ENCODE results near the gene SAGE1.
"Not testable (repeated sequence)": the region's sequence is repeated elsewhere in the genome, so short reads cannot be mapped to it uniquely, and the experiment has no call there.

Gene SAGE1, protein sequence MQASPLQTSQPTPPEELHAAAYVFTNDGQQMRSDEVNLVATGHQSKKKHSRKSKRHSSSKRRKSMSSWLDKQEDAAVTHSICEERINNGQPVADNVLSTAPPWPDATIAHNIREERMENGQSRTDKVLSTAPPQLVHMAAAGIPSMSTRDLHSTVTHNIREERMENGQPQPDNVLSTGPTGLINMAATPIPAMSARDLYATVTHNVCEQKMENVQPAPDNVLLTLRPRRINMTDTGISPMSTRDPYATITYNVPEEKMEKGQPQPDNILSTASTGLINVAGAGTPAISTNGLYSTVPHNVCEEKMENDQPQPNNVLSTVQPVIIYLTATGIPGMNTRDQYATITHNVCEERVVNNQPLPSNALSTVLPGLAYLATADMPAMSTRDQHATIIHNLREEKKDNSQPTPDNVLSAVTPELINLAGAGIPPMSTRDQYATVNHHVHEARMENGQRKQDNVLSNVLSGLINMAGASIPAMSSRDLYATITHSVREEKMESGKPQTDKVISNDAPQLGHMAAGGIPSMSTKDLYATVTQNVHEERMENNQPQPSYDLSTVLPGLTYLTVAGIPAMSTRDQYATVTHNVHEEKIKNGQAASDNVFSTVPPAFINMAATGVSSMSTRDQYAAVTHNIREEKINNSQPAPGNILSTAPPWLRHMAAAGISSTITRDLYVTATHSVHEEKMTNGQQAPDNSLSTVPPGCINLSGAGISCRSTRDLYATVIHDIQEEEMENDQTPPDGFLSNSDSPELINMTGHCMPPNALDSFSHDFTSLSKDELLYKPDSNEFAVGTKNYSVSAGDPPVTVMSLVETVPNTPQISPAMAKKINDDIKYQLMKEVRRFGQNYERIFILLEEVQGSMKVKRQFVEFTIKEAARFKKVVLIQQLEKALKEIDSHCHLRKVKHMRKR

DNA sequence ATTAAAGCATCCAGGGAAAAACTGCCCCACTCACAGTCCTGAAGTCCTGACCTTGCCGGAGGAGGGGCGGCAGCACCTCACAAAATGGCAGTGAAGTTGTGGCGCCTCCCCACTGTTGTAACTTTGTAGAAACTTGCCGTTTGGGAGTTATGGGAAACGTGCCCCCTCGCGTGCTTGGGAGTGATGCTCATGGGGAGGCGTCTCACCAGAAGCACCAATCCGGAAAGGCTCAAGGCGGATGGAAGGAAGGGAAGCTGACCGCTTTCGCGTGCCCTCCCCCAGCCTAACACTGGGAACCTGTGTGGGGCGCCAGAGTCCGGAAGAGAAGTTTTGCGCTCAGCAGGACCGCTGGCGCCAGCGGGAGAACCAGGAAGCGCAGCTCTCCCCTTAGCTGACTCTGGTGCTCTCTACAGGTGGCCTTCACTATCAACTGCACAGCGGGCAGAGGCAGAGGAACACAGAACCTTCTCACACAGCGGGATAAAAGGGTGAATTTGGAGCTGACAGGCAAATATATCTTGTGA, at the start of gene SAGE1, which contains the start of gene CT45A10:
Gene SAGE1, plus strand, starts transcription at position 423 of the 524 bp plus-strand sequence. CDS start 2,527 bp downstream, outside the sequence.
Gene CT45A10, minus strand, starts transcription at position 151 of the 524 bp plus-strand sequence. CDS start 8,100 bp downstream, outside the sequence.
- no peak for DNase-seq
- H3K27ac Mint-ChIP-seq, result no peak within 1 kb of the TSS
- CTCF ChIA-PET, result no interaction called here
- H3K4me3 Mint-ChIP-seq, result no peak within 1 kb of the TSS
- H3K9me3 Mint-ChIP-seq, result no peaks in the 10 kb centered on the region
- no peaks in the 10 kb centered on the region for H3K4me1 Mint-ChIP-seq
- H3K36me3 Mint-ChIP-seq, result no peaks in the 10 kb centered on the region
- no peaks in the 10 kb centered on the region for H3K27me3 Mint-ChIP-seq

DNA sequence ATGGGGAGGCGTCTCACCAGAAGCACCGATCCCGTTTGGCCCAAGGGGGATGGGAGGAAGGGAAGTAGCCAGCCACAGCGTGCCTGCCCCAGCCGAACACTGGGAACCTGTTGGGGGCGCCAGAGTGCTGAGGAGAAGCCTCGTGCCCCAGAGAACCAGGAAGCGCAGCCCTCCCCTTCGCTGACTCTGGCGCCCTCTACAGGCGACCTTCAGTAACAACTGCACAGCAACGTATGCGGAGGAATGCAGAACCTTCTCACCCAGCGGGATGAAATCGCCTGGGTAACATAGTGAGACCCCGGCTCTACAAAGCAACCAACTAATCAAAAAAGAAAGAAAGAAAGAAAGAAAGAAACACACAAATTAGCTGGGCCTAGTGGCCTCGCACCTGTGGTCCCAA, 39.1 kb upstream of the SAGE1 start, which contains the start of gene CT45A8:
Gene CT45A8, minus strand, starts transcription at position 101 of the 400 bp plus-strand sequence. CDS start 3,755 bp downstream, outside the sequence.
- H3K4me1 Mint-ChIP-seq, CTCF ChIA-PET, H3K4me3 Mint-ChIP-seq, H3K27me3 Mint-ChIP-seq, DNase-seq, H3K9me3 Mint-ChIP-seq, H3K27ac Mint-ChIP-seq, H3K36me3 Mint-ChIP-seq: not testable (repeated sequence)

DNA sequence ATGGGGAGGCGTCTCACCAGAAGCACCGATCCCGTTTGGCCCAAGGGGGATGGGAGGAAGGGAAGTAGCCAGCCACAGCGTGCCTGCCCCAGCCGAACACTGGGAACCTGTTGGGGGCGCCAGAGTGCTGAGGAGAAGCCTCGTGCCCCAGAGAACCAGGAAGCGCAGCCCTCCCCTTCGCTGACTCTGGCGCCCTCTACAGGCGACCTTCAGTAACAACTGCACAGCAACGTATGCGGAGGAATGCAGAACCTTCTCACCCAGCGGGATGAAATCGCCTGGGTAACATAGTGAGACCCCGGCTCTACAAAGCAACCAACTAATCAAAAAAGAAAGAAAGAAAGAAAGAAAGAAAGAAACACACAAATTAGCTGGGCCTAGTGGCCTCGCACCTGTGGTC, 21.8 kb upstream of the SAGE1 start, which contains the start of gene CT45A9:
Gene CT45A9, minus strand, starts transcription at position 101 of the 400 bp plus-strand sequence. CDS start 3,751 bp downstream, outside the sequence.
- DNase-seq, CTCF ChIA-PET, H3K4me3 Mint-ChIP-seq, H3K36me3 Mint-ChIP-seq, H3K9me3 Mint-ChIP-seq, H3K27me3 Mint-ChIP-seq, H3K4me1 Mint-ChIP-seq, H3K27ac Mint-ChIP-seq: not testable (repeated sequence)

DNA sequence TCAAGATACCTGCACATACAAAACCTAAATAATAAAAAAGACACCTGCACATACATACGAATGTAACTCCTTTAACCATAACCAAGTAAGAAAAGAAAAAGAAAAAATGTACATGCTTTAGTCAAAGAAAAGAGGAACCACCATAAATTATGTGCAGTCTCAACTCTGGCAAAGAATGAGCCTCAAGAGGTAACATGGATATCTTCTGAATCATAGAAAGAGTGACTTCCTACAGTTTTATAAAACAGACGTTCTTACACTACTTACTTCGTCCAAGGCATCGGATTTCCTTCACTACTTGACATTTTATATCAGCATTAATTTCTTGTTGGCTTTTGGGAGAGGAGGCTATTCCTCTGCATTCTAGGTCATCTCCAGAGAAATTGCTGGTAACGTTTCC, 10.8 kb upstream of the SAGE1 start:
- H3K27ac Mint-ChIP-seq, DNase-seq, H3K36me3 Mint-ChIP-seq, CTCF ChIA-PET, H3K4me3 Mint-ChIP-seq, H3K4me1 Mint-ChIP-seq, H3K27me3 Mint-ChIP-seq, H3K9me3 Mint-ChIP-seq: not testable (repeated sequence)

DNA sequence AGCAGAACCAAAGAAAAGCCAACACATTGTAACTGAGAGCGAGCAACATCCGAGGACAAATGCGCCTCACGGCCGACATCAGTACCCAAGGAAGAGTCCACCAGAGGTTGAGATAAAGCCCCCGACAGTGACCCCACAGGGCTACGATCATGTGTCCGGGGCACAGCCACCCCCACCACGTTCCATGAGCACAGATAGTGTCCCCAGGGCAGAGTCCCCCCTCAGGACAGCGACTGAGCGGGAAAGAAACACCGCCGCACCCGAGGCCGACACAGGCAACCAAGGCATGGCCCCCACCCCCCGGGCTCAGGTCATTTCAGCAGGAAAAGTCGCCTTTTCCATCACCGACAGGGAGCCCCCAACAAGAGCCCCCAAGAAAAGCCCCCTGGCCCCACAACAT, 5.3 kb upstream of the SAGE1 start:
- H3K4me1 Mint-ChIP-seq, H3K27me3 Mint-ChIP-seq, H3K27ac Mint-ChIP-seq, CTCF ChIA-PET, DNase-seq, H3K9me3 Mint-ChIP-seq, H3K36me3 Mint-ChIP-seq, H3K4me3 Mint-ChIP-seq: not testable (repeated sequence)

DNA sequence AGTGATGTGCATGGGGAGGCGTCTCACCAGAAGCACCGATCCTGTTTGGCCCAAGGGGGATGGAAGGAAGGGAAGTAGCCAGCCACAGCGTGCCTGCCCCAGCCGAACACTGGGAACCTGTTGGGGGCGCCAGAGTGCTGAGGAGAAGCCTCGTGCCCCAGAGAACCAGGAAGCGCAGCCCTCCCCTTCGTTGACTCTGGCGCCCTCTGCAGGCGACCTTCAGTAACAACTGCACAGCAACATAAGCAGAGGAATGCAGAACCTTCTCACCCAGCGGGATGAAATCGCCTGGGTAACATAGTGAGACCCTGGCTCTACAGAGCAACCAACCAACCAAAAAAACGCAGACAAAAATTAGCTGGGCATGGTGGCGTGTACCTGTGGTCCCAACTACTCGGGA, 4.5 kb upstream of the SAGE1 start:
- H3K27ac Mint-ChIP-seq, H3K36me3 Mint-ChIP-seq, CTCF ChIA-PET, H3K4me1 Mint-ChIP-seq, H3K9me3 Mint-ChIP-seq, H3K4me3 Mint-ChIP-seq, H3K27me3 Mint-ChIP-seq: not testable (repeated sequence)
- DNase-seq, result peak; percentile 44

DNA sequence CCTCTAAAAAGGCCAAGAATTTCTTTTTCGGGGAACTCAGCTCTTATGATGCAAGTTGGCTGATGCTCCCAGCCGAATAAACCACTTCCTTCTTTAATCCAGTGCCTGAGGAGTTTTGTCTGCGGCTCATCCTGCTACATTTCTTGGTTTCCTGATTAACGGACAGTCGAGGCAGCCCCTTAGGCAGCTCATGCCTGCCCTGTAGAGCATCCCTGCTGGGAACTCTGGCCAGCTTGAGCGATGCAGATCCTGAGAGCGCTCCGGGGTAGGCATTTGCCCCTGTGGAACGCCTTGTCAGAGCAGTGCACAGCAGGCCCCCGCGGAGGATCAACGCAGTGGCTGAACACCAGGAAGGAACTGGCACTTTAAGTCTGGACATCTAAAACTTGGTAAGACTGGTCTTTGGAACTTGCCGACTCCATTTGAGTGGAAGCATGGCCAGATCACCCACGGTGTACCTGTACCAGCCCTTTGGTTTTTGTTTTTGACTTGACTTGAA, 3.4 kb upstream of the SAGE1 start:
- no peak for DNase-seq
- no peaks in the 10 kb centered on the region for H3K9me3 Mint-ChIP-seq
- CTCF ChIA-PET, result no interaction called here
- H3K27ac Mint-ChIP-seq, result no peak overlapping the region
- H3K4me3 Mint-ChIP-seq, result no peak overlapping the region
- no peaks in the 10 kb centered on the region for H3K4me1 Mint-ChIP-seq
- H3K27me3 Mint-ChIP-seq, result no peaks in the 10 kb centered on the region
- no peaks in the 10 kb centered on the region for H3K36me3 Mint-ChIP-seq

DNA sequence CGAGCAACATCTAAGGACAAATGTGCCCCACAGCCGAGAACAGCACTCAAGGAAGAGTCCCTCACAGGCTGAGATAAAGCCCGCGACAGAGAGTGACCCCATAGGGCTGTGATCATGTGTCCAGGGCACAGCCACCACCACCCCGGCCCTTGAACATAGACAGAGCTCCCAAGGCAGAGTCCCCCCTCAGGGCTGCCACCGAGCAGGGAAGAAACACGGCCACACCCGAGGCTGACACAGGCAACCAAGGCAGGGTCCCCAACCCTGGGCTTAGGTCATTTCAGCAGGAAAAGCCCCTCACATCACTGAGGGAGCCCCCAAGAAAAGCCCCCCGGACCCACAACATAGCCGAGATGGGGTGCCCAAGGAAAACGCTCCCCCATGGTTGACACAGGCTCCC, 735 bp upstream of the SAGE1 start:
- Mint-ChIP-seq H3K27ac (no peak overlapping the region), H3K4me1 (no peaks in the 10 kb centered on the region), H3K9me3 (no peaks in the 10 kb centered on the region), H3K36me3 (no peaks in the 10 kb centered on the region), H3K27me3 (no peaks in the 10 kb centered on the region), H3K4me3 (no peak overlapping the region)
- CTCF ChIA-PET, result no interaction called here
- no peak for DNase-seq

DNA sequence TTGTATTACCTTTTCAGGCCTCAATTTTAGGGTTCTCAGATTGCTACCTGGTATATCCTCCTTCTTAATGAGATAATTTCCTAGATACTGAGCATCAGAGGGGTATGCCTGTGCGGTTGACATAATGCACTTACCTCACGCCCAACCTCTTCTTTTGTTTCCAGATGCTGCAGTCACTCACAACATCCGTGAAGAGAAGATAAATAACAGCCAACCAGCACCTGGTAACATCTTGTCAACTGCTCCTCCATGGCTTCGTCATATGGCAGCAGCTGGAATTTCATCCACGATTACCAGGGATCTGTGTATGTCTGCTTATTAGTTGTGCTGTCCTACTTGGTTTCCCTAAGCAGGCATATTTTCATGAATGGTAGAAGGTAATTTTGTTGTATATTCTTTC, 16.7 kb downstream of the SAGE1 start:
- CTCF ChIA-PET, result no interaction called here

DNA sequence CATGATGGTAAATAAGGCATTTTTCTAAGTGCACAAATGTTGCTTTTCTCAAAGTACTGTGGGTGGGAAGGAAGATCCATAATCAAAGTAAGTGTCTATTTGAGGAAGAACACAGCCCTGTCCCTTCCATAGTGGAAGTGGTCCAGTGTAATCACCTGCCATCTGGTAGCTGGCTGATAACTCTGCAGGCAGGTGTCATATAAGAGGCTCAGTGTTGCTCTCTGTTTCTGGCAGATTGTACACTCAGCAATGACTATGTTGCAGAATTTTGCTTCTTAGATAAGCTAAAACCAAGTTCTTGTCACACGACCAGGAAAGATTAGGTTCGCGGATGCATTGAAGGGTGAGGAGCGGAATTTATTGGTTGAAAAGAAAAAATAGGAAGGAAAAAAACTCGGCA, 20.9 kb downstream of the SAGE1 start:
- Mint-ChIP-seq H3K36me3 (no peaks in the 10 kb centered on the region), H3K9me3 (no peaks in the 10 kb centered on the region), H3K27me3 (no peaks in the 10 kb centered on the region), H3K27ac (no peak overlapping the region), H3K4me3 (no peak overlapping the region), H3K4me1 (no peaks in the 10 kb centered on the region)
- DNase-seq, result no peak
- CTCF ChIA-PET, result no interaction called here

More for the DNA sequence above, 16.7 kb downstream of the SAGE1 start:
- no peak overlapping the region for H3K27ac Mint-ChIP-seq
- no peak overlapping the region for H3K4me3 Mint-ChIP-seq
- H3K36me3 Mint-ChIP-seq, result no peaks in the 10 kb centered on the region
- no peaks in the 10 kb centered on the region for H3K9me3 Mint-ChIP-seq
- no peaks in the 10 kb centered on the region for H3K27me3 Mint-ChIP-seq
- no peaks in the 10 kb centered on the region for H3K4me1 Mint-ChIP-seq
- no peak for DNase-seq

DNA sequence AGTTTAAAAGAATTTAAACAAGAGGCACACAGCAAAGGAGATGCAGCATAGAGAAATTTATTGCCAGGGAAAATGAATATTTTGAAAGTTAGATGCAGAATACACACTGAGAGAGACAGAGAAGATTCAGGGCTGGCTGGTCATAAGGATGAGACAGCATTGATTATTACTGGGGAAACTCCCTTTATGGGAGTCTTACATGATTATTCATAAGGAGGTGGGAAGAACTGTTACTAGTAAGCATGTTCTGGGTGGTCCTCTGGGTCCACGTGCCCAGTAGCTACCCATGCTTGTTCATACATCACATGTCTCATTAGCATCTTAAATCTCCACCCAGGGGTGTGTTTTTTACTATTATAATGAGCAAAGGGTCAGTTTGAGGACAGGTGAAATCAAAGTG, 27.0 kb downstream of the SAGE1 start:
- not testable (repeated sequence) for H3K27me3 Mint-ChIP-seq, DNase-seq, H3K4me1 Mint-ChIP-seq, H3K9me3 Mint-ChIP-seq, H3K27ac Mint-ChIP-seq, H3K36me3 Mint-ChIP-seq, H3K4me3 Mint-ChIP-seq
- CTCF ChIA-PET, result interaction anchor here (1.1 kb wide), 1 partner anchor 11 kb away, joined by 4 read pairs; no protein-coding TSS in a partner anchor

DNA sequence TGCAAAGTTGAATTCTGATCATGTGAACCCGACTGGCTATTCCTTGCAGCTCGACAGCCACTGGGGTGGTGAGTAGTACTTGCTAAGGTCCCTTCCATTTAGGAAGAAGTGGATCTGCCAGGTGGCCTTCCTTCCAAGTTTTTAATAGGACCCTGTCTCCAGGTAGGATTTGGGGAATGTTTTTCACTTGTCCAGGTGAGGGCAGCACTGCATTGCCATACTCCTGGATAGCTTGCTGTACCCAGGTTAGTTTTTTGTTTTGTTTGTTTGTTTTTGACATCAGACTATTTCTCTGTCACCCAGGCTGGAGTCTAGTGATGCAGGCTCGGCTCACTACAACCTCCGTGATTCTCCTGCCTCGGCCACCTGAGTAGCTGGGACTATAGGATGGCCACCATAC, 29.8 kb downstream of the SAGE1 start:
- H3K9me3 Mint-ChIP-seq, result no peaks in the 10 kb centered on the region
- CTCF ChIA-PET, result no interaction called here
- H3K36me3 Mint-ChIP-seq, result no peaks in the 10 kb centered on the region
- H3K27me3 Mint-ChIP-seq, result no peaks in the 10 kb centered on the region
- no peak for DNase-seq
- H3K4me1 Mint-ChIP-seq, result no peaks in the 10 kb centered on the region
- no peak overlapping the region for H3K4me3 Mint-ChIP-seq
- H3K27ac Mint-ChIP-seq, result no peak overlapping the region

DNA sequence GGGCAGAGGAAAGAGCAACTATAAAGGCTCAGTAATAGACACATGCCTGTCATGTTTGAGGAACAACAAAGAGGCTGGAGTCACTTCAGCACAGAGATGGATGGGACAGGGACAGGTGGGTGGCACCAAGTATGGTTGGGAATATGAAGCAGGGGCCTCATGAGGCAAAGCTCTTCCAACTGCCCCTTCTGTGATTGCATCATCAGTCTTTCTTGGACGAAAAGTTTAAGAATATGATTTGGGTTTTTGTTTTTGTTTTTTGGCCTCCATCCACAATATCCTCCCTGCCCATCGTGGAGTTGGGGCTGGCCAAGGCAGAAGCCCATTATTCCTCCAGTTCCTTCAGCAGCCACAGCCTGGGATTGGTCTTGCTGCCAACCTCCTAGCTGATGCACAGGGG, 34.4 kb downstream of the SAGE1 start:
- no peaks in the 10 kb centered on the region for H3K4me1 Mint-ChIP-seq
- CTCF ChIA-PET, result no interaction called here
- no peak overlapping the region for H3K4me3 Mint-ChIP-seq
- H3K27me3 Mint-ChIP-seq, result no peaks in the 10 kb centered on the region
- H3K9me3 Mint-ChIP-seq, result no peaks in the 10 kb centered on the region
- no peak for DNase-seq
- H3K36me3 Mint-ChIP-seq, result no peaks in the 10 kb centered on the region
- no peak overlapping the region for H3K27ac Mint-ChIP-seq
